ENCODE results near the gene CMIP.

Gene CMIP

DNA sequence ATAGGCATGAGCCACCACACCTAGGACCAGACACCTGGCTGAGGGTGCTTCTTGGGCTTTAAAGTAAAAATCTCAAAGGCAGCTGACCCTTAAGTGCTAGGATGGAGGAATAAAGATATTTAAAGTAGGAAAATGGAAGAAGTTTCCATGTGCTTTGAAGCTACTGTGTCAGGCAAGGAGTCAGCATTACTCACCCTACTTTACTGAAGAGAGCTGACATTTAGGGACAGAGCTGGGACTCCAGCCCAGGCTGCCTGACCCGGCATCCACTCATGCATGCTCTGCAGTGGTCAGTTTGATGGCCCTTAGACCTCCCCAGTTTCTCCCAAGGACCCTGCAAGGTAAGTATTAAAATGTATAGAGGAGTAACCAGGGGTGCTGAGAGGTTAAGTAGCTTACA lies 209.7 kb downstream of the CMIP start:
- in situ Hi-C loops (cut with HindIII; ENCODE audit: low sequenced_read_pairs), result no loop called here
- no peak for TF ChIP-seq CTCF (IDR thresholded peaks at IDR 0.05; ENCODE audit: low read depth, low read length)
- H3K4me3 ChIP-seq (ENCODE audit: low read depth, low read length), result no peak overlapping the region
- no peak for DNase-seq (ENCODE audit: low read depth, low spot score)

DNA sequence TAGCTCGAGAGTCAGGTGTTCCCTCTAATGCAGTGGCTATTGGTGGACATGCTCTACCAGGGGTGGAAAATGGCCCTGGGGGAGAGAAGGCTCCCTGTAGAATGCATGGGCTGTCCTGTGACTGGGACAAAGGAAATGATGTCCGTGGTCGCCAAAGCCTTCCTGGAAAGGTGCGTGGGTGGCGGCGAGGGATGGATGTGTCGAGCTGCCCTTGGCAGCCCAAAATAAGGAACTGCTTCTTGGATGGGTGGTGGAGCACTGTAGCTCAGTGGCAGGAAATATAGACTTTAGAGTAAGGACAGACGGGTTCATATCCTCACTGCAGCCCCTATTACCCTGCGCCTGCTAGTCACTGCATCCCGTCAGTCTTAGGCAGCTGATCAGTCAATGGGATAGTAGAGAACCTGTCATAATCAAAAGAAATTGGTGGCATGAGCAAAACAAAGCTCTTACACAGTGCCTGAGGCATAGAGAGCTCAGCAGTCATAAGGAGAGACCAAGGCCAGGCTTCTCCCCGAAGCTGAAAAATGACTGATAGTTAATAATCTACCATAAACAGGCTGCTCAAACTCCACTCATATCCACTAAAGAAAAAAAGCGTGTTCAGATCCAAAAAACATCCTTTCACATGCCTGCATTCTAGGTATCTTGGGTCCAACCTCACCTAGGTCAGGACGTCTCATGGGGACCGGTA lies 211.0 kb downstream of the CMIP start:
- DNase-seq (ENCODE audit: low read depth, low spot score), result no peak
- no peak for TF ChIP-seq CTCF (IDR thresholded peaks at IDR 0.05; ENCODE audit: low read depth, low read length)
- H3K4me3 ChIP-seq (ENCODE audit: low read depth, low read length), result no peak overlapping the region
- in situ Hi-C loops (cut with HindIII; ENCODE audit: low sequenced_read_pairs), result no loop called here

- TF ChIP-seq CTCF (IDR thresholded peaks at IDR 0.05; ENCODE audit: low read depth, low read length), result no peak
- no peak for DNase-seq (ENCODE audit: low read depth, low spot score)
- no peak overlapping the region for H3K4me3 ChIP-seq (ENCODE audit: low read depth, low read length)
- in situ Hi-C loops (cut with HindIII; ENCODE audit: low sequenced_read_pairs), result no loop called here
These were observed 212.6 kb downstream of the CMIP start for GRCh38 chr16:81657224-81657623.

DNA sequence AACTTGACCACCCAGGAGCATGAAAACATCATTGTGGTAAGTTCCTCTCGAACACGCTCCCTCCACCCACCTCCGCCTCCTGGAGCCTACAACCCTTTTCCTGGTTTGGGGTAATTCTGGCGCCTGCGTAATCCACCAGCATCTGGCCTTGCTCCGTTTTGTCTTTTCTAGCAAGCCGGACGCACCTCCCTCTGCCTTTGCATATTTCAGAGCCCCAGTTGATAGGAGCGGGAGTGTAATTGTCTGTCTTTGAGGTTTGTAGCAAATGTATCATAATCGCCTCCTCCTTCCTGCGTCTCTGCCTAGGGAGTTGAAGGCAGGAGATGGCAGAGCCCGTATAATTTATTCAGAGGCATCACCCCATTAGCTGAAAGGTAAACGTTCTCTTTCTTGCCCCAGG lies 213.2 kb downstream of the CMIP start:
- DNase-seq (ENCODE audit: low read depth, low spot score), result no peak
- no peak overlapping the region for H3K4me3 ChIP-seq (ENCODE audit: low read depth, low read length)
- in situ Hi-C loops (cut with HindIII; ENCODE audit: low sequenced_read_pairs), result no loop called here
- no peak for TF ChIP-seq CTCF (IDR thresholded peaks at IDR 0.05; ENCODE audit: low read depth, low read length)

GRCh38 chr16:81658373-81658772 lies 213.8 kb downstream of the CMIP start:
- no peak for DNase-seq (ENCODE audit: low read depth, low spot score)
- no peak overlapping the region for H3K4me3 ChIP-seq (ENCODE audit: low read depth, low read length)
- TF ChIP-seq CTCF (IDR thresholded peaks at IDR 0.05; ENCODE audit: low read depth, low read length), result no peak
- in situ Hi-C loops (cut with HindIII; ENCODE audit: low sequenced_read_pairs), result no loop called here

DNA sequence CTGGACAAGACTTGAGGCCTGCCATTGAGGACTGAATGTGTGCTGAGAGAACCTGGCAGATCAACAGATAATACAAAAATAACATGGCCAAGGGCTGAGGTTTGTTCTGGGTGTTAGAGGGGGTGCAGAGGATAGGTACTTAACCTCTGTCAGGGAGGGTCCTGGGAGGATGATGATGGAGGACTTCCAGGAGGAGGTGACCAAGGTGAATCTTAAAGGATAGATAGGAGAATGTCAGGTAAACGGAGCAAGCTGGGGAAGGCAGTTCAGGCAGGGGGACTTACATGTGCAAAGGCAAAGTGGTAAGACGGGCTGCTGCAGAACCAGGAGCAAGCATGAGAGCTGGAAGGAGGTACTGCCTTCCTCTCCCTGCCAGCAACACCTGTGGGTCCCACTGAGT lies 214.6 kb downstream of the CMIP start:
- TF ChIP-seq CTCF (IDR thresholded peaks at IDR 0.05; ENCODE audit: low read depth, low read length), result no peak
- no peak for DNase-seq (ENCODE audit: low read depth, low spot score)
- in situ Hi-C loops (cut with HindIII; ENCODE audit: low sequenced_read_pairs), result no loop called here
- no peak overlapping the region for H3K4me3 ChIP-seq (ENCODE audit: low read depth, low read length)
